Activated naive CD4-positive, alpha-beta T cell (primary cell): ENCODE measurements around the gene ZNF750.
A peak's percentile ranks its signal among the peaks of the same experiment; 100 is the strongest.

Experiments used
- DNase-seq, 4 experiments: peaks; one replicate each; lab custom pipeline; 2025; lab: John Stamatoyannopoulos, UW

The ZNF750 gene

DNA sequence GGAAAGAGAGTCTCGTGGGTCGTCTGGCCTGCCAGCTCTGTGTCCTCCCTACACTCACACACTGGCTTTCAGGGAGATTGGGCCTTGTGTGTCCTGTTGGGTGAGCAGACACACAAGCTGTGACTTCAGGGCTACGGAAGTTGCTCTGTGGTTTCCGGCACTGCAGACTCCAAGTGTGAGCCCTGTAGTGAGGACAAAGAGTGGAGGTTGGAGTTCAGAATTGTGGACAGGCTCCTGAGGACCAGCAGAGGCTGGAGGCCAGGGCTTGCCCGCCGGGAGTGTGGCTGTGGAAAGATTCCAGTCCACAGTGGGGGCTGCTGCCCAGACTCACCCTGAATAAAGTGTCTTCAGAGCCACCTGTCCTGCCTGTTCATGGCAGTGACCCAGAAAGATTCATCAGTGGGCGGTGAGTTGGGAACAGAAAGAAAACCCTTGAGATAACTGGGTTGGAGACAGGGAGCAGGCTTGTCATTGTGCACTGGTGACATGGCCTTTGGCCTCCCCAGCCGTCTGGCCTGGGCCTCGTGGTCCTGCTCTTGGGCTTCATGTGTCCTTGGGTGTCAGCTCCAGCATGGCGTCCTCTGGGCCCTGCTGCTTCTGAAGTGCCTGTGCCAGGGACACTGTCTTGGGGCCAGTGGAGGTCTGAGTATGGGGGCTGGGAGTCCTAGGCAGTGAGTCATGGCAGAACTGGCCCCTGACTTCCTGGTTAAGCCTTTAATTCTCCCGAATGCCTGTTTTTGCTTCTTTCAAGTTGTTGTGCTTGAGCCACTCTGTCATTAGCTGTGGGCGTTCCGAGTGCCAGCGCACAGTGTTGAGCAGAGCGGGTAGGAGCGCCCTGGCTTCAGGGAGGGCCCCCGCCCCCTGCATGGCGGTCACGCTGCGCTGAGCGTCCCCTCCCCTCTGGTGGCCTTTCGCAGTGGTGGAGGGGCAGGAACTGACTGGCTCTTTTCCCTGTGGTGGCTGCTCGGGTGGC lies 19.9 kb upstream of the ZNF750 start:
- DNase-seq = peak in 2 of 4 experiments; percentile 24 to 28

DNA sequence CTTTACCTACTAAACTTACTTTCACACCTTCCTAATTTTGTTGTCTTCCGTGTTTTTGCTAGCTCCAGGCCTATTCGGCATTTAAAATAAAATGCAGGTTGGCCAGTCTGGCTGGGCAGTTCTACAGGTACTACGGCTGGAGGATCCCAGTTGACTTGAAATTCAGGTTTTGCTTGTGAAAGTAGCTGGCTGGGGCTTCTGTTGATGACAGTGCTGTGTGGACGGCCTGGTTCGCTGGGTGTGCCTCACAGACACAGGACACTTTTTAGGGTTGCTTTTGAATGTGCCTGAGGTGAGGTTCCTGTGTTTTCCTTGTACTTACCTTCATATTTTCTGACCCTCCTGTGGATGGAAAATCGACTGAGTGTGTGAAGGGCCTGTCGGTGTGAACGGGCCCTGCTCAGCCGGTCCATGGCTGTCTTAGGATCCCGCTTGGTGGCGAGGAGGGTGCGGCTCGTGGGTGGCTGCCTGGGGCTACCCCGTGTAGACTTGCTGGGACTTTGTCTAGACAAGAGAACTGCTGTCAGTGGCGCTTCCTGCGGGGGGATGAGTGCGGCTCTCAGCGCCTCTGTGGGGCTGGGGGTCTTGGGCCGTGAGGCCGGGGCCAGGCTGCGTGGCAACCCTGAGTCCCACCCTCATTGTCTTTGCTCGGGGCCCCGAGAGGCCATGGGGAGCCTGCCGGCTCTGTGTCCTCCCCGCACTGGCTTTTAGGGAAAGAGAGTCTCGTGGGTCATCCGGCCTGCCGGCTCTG lies 18.7 kb upstream of the ZNF750 start:
- DNase-seq = peak in 2 of 4 experiments; percentile 12 to 23

DNA sequence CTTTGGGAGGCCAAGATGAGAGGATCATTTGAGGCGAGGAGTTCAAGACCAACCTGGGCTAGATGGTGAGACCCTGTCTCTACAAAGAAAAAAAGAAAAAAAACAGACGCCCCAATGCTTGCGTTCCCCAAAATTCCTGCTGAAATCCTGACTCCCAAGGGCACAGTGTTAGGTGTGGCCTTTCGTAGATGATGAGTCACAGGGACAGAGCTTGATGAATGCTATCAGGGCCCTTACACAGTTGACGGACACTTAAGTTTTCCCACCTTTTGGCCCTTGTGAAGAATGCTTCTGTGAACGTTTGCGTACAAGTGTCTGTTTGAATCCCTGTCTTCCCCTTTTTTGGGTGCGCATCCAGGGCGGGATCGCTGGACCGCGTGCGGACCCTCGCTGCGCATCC lies 16.5 kb upstream of the ZNF750 start:
- DNase-seq = no peak

DNA sequence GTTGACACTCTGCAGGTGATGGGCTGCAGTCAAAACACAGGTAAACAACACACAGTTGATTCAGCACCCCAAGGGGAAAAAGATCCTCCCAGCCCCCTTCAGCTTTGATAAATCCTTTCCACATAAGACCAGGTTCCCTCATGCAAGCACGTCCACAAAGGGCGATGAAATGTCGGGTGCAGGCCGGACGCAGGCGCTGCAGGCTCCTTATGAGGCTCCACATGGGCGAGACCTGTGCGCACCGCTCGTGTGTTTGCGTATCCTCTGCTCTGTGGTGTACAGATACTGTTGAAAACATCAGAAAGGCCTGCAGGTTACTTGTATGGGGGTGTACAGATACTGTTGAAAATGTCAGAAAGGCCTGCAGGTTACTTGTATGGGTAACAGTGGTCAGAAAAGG lies 14.4 kb upstream of the ZNF750 start:
- DNase-seq = no peak

DNA sequence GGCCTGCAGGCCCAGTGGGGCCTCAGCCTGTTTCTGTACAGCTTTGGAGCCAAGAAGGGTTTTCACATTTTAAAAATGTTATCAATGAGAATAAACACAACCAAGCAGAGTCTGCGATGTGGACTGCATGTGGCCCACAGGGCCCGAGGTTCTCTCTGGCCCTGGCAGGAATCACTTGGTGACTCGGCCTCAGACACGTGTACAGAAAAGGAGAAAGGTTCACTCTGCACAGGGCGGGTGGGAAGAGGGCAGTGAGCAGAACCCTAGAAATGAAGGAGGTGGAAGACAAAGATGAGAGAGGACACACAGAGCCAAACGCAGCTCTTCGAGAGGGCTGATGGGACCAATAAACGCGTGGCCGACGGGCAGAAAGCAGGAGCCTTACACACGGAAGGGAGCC lies 11.6 kb upstream of the ZNF750 start:
- DNase-seq = no peak

DNA sequence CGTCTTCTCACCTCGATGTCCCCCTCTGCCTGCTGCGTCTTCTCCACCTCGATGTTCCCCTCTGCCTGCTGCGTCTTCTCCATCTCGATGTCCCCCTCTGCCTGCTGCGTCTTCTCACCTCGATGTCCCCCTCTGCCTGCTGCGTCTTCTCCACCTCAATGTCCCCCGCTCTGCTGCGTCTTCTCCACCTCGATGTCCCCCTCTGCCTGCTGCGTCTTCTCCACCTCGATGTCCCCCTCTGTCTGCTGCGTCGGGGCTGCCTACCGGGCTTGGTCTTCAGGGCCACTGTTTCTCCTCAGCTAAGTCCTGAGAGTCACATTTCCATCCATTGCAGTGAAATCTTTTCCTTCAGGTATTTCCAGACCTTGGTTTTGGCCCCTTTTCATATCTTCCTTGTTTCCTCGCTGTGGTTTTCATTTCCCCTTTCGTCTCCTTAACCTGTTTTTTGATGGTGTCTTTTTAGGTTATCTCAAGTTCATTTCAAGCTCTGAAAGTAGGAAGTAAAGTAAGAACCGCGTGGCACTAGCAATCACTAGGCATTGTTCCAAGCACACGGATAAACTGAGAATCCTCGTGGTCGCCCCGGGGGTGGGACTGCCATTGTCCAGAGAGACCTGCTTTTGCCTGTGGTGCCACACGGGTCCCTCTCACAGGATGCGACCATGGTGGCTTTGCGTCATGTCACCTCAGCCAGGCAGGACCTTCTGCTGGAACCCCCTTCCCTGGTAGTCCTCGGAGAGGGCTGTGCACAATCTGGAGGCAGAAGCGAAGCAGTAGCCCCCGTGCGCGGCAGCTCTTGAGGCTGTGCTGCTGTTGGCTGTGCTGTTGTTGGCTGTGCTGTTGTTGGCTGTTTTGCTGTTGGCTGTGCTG lies 9.5 kb upstream of the ZNF750 start:
- DNase-seq = no peak

DNA sequence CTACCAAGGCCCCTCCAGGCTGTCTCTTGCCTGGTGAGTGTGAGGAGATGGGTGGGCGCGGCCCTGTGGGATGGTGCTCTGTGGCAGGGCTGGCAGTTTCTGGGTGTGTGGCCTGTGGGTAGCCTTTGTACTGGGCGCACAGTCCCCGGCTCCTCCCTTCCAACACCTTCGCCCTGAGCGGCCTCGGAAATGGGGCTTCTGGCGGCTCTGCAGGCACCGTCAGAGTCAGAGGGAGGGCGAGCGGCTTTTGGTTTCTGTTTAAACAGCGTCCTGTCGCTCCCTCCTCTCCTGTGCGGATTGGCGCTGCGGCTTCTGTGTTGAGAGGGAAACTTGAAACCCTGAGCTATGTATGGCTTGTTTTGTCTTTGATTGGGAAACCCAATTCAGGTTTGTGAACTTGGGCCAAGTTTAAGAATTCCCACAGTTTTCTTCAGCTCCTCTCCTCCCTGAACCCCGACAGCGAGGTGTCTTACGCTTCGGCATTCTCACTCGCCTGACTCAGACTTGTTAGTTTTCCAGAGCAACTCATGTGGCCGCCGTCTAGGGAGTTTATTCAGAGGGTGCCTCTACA lies 8.3 kb upstream of the ZNF750 start:
- peak in 2 of 4 experiments; percentile 6 for DNase-seq

DNA sequence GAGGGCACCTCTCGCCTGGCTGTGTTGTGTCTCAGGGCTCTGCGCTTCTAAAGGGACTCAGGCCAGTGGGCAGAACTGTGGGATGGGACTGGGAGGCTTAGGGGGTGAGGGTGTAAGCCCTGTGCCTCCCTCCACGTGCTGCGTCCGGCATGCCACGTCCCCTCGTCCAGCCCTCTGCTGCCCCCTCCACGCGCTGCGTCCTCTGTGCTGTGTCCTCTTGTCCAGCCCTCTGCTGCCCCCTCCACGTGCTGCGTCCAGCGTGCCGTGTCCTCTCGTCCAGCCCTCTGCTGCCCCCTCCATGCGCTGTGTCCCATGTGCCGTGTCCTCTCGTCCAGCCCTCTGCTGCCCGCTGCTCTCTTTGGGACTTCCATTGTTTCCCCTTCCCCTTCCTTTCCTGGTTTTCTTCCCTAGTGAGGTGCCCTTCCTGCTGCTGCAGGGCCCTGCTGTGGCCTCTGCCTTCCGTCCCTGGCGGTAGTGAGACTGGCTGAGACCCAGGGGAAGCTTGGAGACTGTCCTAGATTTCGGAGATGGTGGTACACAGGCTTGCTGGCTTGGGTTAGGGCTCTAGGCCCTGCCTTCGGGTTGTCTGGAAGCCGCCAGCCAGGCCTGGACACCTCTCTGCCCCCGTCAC lies 6.4 kb upstream of the ZNF750 start:
- no peak for DNase-seq

DNA sequence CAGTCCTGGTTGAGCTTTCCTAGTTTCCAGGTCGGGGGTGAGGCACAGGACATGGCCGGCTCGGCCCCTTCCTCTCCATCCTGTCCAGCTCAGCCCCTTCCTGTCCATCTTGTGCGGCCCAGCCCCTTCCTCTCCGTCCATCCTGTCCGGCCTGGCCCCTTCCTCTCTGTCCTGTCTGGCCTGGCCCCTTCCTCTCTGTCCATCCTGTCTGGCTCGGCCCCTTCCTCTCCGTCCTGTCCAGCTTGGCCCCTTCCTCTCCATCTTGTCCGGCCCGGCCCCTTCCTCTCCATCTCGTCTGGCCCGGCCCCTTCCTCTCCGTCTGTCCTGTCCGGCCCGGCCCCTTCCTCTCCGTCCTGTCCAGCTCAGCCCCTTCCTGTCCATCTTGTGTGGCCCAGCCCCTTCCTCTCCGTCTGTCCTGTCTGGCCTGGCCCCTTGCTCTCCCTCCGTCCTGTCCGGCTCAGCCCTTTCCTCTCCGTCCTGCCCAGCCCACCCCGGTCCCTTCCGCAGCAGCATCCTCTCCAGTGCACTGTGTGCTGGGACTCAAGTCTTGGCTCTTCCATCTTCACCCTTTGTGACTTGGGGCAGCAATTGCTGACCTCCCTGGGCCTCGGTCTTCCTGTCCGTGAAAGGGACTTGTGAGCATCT lies 5.5 kb upstream of the ZNF750 start:
- DNase-seq = no peak

DNA sequence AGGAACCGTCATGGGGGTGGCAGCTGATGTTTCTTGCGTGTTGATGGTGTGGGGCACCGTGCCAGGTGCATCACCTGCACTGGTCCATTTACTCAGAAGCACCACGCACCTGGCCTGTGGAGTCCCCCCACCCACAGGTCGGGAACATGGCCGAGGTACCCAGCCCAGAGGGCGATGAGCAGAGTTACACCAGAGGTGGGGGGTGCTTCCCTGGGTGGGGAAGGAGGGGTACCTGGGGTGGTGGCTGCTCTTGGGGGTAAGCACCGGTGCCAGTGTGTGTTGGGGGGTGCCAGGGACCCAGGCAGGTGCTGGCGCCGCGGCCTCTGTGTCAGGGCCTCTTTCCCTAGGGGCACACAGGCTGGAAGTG lies 5.0 kb upstream of the ZNF750 start:
- no peak for DNase-seq

DNA sequence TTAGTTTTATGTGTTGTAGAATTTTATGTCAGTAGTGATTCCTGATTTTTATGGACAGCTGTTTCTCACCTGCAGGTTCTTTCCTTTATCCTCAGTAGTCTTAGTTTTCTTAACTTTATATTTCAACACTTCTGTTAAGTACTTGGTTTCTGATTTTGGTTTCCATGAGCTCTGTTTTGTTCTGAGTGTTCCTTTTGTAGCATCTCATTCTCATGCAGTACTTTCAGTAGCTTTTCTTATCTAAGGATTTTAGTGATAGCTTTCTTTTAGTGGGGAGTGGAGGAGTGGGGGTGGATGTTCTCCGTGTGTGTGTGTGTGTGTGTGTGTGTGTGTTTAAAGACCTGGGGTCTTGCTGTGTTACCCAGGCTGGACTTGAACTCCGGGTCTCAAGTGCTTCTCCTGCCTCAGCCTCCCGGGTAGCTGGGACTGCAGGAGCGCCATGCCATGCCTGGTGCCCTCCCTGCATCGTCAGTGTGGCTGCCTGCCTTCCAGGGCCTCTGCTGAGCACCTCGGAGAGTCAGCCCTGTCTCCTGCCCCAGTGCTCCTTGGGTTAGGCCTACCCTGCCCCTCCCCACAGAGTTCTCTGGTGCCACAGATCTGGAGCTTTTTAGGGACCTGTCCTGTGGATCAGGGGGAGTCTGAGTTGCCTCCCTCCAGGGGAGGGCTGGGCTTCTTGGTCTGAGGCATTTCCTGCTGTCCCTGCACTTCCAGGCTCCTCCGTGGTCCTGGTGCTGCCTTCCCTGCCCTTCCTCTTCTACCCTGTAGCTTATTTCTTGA lies 4.3 kb upstream of the ZNF750 start:
- no peak for DNase-seq

DNA sequence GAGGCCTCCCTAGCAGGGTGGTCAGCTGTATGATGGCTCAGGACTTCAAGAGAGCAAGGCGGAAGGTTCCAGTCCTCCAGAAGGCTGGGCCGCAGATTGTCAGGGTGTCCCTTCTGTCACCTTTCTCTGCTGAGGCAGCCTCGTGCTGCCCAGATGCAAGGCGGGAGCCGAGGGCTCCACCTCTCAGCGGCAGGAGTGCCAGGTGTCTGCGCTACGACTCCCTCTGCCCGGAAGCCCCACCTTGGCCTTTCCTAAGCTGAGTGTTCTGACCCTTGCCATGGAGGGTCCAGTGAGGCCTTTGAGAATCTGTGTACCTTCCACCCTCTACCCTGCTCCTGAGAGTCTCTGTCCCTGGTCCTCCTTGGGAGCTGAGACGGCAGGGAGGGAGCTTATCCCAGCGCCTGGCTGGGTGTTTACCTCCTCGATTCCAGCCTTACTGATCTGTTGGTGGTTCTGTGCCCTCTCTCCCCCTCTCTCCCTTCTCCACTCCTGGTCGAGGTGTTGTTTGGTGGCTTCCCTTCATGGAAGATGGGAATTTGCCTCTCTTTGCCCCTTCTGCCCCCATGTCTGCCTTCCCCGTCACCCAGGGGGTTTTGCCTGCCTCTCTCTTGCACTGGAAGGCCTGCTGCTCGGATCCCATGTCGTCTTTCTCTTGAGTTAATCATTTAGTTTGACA lies 2.2 kb upstream of the ZNF750 start:
- DNase-seq = no peak

DNA sequence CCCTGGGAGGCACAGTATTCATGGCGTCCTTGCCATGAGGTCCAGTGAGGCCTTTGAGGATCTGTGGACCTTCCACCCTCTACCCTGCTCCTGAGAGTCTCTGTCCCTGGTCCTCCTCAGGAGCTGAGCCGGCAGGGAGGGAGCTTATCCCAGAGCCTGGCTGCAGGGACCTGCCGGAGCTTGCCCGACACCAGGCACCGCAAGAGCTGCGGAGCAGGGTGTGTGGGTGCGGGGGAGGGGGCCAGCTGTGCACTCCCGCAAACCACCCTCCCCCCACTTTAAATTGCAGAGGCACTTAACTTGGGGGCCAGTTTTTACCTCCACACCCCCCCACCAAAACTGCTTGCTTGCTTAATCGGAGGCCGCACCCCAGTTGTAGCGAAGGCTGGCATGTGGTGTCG lies 609 bp upstream of the ZNF750 start:
- DNase-seq = no peak

DNA sequence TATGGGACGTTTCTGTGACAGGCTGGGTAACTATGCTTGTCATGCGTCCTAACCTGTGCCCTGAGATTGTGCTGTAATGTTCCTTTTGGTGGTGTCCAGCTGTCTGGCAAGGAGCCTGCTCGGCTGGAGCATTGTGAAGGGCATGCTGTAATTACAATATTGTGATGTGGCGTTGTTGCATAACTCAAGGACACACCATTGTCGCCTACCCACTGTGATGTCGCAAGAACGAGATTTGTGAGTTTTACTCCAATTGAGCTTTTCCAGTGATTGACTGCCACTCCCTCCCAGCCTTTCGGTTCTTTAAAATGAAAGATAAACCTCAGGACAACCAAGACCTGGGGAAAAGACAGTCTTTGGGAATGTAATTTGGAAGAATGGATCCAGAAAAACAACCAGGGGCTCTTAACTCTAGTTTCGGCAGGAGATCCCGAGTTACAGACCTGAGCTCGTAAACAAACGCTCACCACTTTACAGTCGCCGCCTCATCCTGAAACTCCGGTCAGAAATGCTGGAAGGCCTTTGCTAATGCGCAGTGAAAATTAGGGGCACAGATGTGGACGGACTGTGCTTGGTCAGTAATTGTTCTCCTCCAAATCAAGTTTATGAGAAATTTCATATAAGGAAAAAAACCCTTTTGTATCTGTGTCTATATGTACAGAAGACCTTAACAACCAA lies 1.3 kb downstream of the ZNF750 start:
- DNase-seq = no peak

DNA sequence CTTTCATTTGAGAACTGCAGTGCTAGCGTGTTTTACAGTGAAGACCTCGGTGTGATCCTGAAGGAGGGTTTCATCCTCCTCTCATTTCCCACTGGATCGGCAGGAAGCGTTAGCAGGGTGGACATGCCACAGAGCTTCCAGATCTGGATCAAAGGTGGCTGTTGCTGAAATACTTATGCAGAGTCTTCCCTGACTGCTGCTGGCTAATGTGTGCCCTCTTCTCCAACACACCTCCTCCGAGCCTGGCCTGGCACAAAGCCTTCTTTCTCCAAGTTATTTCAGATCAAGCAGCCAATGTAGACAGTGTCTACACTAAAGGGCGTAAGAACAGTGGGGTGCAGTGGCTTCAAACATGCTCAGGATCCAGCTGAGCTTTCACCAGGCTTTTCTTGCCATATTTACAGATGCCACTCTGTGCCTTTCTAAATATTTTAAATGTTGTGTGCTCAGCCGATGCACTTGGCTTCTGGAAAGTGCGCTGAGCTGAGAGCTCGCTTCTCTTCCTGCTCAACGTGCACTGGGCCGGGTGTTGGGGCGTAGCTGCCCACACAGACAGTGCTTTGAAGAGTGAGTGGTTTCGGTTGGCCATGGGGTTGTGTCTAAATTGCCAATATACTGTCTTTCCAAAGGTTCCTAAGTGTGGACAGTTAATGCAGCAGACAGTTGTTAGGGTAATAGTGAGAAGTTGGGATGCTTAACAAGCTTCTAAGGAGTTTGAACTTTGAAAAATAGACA lies 2.1 kb downstream of the ZNF750 start:
- no peak for DNase-seq

DNA sequence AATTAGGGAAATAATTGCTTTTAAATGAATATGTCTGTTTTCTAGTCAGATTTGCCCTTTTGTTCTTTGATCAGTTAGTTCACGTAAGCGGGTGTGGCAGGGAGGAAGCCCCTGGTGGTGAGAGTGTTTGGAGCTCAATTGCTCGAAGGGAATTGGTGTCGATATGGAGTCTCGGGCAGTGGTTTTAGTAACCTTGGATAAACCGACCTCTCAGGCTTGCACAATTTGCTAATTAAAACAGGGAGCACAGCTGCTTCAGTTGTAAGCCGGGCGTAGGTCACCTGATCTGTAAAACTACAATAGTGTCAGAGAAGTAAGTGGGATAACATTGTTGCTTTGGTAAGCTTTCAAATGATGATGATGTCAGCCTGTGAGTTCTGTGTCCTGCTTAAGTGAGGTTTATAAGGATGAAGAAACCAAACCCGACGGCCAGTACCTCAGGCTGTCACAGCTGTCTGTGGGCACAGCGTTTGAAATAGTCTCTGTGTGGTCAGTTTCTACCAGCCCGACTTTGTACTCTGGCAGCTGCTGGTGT lies 2.9 kb downstream of the ZNF750 start:
- no peak for DNase-seq

DNA sequence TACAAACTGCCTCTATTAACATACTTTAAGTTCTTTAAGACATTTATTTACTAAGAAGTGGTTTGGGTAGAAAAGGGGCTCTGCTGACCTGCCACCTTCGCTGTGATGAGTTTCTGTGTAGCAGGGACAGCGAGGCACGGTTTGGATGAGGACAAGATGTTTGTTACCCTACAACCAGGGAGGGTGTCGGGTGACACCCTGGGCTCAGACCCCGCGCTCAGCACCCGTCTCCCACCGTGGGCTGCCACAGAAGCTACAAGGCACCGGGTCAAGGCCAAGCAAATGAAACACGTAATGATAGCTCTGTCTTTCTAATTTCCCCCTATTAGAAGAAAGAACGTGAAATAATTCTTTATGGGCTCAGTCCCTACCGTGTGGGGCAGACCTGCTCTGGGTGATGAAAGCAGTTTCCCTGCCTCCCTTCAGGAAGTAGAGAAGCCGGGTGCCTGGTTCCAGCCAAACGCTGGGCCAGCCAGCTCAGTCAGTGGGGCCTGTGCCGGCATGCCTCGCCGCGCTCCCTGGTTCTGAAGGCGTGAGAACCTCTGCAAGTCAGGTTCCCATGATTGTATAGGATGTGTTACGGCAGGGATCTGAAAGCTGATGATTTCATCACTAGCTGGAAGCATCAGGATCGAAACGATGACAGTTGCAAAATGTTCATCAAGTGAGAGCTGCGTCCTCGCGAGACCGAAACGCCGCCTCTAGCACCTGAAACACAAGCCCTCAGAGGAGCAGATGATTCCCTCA lies 3.9 kb downstream of the ZNF750 start:
- no peak for DNase-seq
